H1 (cell line): Measurements from ENCODE around the gene TIMM8A. TPM values are rescaled to one million over a fixed set of nuclear protein-coding genes. Genes with fewer than 3 reads are reported as not detected.

Experiments
- BACH1 ChIP-seq: IDR thresholded peaks from 2 replicates; pipeline ENCODE4 v1.6.1; 2012; ENCODE audit warnings: low read length, improper control_type of control experiment
- BCL11A ChIP-seq, 2 experiments: IDR thresholded peaks; one replicate each; pipeline ENCODE4 v1.6.1; 2011; ENCODE audit warnings: low read depth in 2 of 2, low read length in 2 of 2, mild to moderate bottlenecking in 2 of 2
- BRCA1 ChIP-seq: IDR thresholded peaks from 2 replicates; pipeline ENCODE4 v1.6.1; 2012; ENCODE audit warnings: low read depth, low read length, improper control_type of control experiment
- FOSL1 ChIP-seq: IDR thresholded peaks from 2 replicates; pipeline ENCODE4 v1.6.1; 2011; ENCODE audit warnings: mild to moderate bottlenecking, low read depth, low read length, moderate library complexity; ENCODE audit not compliant: insufficient read depth
- HDAC6 ChIP-seq: IDR thresholded peaks from one replicate; pipeline ENCODE4 v1.7.1; 2012; ENCODE audit warnings: low read depth, mild to moderate bottlenecking, inconsistent platforms, low read length, moderate library complexity
- JUND ChIP-seq: IDR thresholded peaks from 2 replicates; pipeline ENCODE4 v1.6.1; 2011; ENCODE audit warnings: mild to moderate bottlenecking, improper control_type of control experiment, low read length
- KDM5A ChIP-seq: fragments of 200-600 bp; IDR thresholded peaks from 2 replicates; pipeline ENCODE4 v1.7.1; 2012; ENCODE audit warnings: mild to moderate bottlenecking, low read length, inconsistent platforms, mixed read lengths
- NANOG ChIP-seq: IDR thresholded peaks from 2 replicates; pipeline ENCODE4 v1.6.1; 2011; ENCODE audit warnings: low read length, low read depth, mild to moderate bottlenecking, inconsistent platforms; ENCODE audit not compliant: insufficient read depth, poor library complexity, severe bottlenecking
- NRF1 ChIP-seq: IDR thresholded peaks from 2 replicates; pipeline ENCODE4 v1.6.1; 2011; ENCODE audit warnings: mild to moderate bottlenecking, low read depth, low read length, improper control_type of control experiment
- POLR2AphosphoS5 ChIP-seq: IDR thresholded peaks from 2 replicates; pipeline ENCODE4 v1.6.1; 2011; ENCODE audit warnings: low read depth, low read length
- RNF2 ChIP-seq: fragments of 200-900, 300-1000 bp; sonication (generic); IDR thresholded peaks from 2 replicates; pipeline ENCODE4 v1.7.1; 2016; ENCODE audit warnings: borderline replicate concordance, low read depth, mild to moderate bottlenecking, antibody characterized with exemption, low read length; ENCODE audit not compliant: poor library complexity, severe bottlenecking; ENCODE audit errors: missing control alignments
- SIN3A ChIP-seq, 2 experiments: IDR thresholded peaks in 1 of 2; conservative IDR thresholded peaks in 1 of 2; 2 replicates each; pipeline ENCODE4 v1.6.1; 2011 to 2012; ENCODE audit warnings: low read length in 2 of 2, improper control_type of control experiment in 1 of 2, low read depth in 1 of 2, mild to moderate bottlenecking in 1 of 2
- SUZ12 ChIP-seq: fragments of 200-600 bp; sonication (generic); IDR thresholded peaks from 2 replicates; pipeline ENCODE4 v1.6.1; 2012; ENCODE audit warnings: mild to moderate bottlenecking, inconsistent platforms, low read length, moderate library complexity, mixed read lengths
- polyA plus RNA-seq, 7 experiments: library from polyadenylated mRNA; depleted of rRNA in 3 of 7; stranded (reverse) in 5 of 7; unstranded in 2 of 7; fragments of >200 nt in 5 of 7; fragments of 200-250 nt in 2 of 7; gene quantifications; 1 replicate in 5 of 7; 2 replicates in 1 of 7; 4 replicates in 1 of 7; pipeline versions ENCODE4 v1.2.1 to v1.2.3, GENCODE V29; 2011 to 2013; ENCODE audit warnings: missing spikeins in 2 of 7, mixed read lengths in 2 of 7
- total RNA-seq: library from RNA; stranded (reverse); fragmentation: NEBNext Ultra II Directional; extraction: Animal tissue kit (Norgen Biotek cat#: 25700); gene quantifications from 2 replicates; pipeline ENCODE4 v1.2.1, GENCODE V29; 2021
- TF ChIP-seq, protein P1 (sequence below): IDR thresholded peaks from 2 replicates; pipeline ENCODE4 v1.6.1; 2012; ENCODE audit warnings: inconsistent platforms
- TF ChIP-seq, protein P2 (sequence below): IDR thresholded peaks from 2 replicates; pipeline ENCODE4 v1.6.1; 2011; ENCODE audit warnings: low read length, improper control_type of control experiment
- TF ChIP-seq, protein P3 (sequence below): IDR thresholded peaks from 2 replicates; pipeline ENCODE4 v1.6.1; 2012; ENCODE audit warnings: low read length, inconsistent platforms
- TF ChIP-seq, protein P4 (sequence below): IDR thresholded peaks from 2 replicates; pipeline ENCODE4 v1.6.1; 2012; ENCODE audit warnings: inconsistent platforms
- TF ChIP-seq, protein P5 (sequence below): IDR thresholded peaks from 2 replicates; pipeline ENCODE4 v1.6.1; 2011; ENCODE audit warnings: low read depth, mild to moderate bottlenecking, low read length; ENCODE audit not compliant: insufficient read depth

TIMM8A gene
- total and polyA plus RNA-seq, 2 of the 8 experiments (the other 6 are each of a cell fraction or from before 2014, with no cell fraction given), result 16.1 to 38.1 TPM

DNA sequence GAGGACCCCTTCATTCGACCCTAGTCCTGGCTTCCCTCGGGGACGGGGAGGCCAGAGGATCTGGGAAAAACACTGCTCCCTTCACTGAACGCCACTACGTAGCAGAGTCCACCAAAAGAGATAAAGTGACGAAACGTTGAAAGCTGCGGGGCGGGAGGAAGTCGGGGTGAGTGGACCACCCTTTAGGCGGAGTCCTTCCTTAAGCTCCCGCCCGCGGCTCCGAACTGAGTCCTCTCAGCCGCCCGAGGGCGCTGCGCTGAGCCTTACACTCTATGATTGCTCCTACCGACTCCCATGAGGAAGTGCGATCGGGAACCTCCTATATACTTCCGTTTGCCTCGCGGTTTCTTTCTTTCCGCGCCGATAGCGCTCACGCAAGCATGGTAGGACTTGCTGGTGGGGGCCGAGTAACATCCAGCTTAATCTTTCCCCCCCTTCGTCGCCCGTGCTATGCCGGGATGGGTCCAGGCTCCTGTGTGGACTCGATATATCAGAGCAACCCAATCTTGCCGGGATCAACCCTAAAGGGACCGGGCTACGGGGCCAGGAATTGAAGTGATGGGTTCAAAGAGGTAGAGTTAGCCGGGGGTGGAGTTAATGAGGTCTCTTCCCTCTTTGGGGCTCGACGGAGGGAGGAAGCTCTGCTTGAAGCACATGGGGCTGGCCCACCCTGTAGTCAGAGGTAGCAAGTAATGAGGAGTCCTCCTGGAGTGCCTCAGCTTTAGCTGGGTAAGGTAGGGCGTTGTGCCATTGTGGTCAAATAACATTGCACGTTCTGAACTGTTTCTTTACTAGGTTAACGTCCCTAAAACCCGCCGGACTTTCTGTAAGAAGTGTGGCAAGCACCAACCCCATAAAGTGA lies 42.4 kb upstream of the TIMM8A start, which contains the start of gene RPL36A (continued):
- peak; percentile 96 for TF ChIP-seq POLR2AphosphoS5
- TF ChIP-seq, protein P1, sequence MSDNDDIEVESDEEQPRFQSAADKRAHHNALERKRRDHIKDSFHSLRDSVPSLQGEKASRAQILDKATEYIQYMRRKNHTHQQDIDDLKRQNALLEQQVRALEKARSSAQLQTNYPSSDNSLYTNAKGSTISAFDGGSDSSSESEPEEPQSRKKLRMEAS, result peak; percentile 58; the same call in 1 of the 2 replicates
- TF ChIP-seq HDAC6, result no peak
- TF ChIP-seq SUZ12, result no peak
- TF ChIP-seq BACH1, result no peak
- no peak for TF ChIP-seq JUND
- TF ChIP-seq, protein P2, sequence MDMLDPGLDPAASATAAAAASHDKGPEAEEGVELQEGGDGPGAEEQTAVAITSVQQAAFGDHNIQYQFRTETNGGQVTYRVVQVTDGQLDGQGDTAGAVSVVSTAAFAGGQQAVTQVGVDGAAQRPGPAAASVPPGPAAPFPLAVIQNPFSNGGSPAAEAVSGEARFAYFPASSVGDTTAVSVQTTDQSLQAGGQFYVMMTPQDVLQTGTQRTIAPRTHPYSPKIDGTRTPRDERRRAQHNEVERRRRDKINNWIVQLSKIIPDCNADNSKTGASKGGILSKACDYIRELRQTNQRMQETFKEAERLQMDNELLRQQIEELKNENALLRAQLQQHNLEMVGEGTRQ, result no peak
- TF ChIP-seq, protein P3, sequence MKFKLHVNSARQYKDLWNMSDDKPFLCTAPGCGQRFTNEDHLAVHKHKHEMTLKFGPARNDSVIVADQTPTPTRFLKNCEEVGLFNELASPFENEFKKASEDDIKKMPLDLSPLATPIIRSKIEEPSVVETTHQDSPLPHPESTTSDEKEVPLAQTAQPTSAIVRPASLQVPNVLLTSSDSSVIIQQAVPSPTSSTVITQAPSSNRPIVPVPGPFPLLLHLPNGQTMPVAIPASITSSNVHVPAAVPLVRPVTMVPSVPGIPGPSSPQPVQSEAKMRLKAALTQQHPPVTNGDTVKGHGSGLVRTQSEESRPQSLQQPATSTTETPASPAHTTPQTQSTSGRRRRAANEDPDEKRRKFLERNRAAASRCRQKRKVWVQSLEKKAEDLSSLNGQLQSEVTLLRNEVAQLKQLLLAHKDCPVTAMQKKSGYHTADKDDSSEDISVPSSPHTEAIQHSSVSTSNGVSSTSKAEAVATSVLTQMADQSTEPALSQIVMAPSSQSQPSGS, result peak; percentile 82; the same call in 1 of the 2 replicates
- TF ChIP-seq FOSL1, result no peak
- TF ChIP-seq BCL11A (IDR thresholded peaks at IDR 0.05; ENCODE audit: low read depth in 2 of 2, low read length in 2 of 2), result no peak
- TF ChIP-seq RNF2, result no peak
- TF ChIP-seq BRCA1, result no peak
- TF ChIP-seq, protein P4, sequence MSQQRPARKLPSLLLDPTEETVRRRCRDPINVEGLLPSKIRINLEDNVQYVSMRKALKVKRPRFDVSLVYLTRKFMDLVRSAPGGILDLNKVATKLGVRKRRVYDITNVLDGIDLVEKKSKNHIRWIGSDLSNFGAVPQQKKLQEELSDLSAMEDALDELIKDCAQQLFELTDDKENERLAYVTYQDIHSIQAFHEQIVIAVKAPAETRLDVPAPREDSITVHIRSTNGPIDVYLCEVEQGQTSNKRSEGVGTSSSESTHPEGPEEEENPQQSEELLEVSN, result no peak; the same call in 1 of the 2 replicates
- no peak for TF ChIP-seq NANOG
- no peak for TF ChIP-seq SIN3A (conservative IDR thresholded peaks at IDR 0.05 in 1 of 2, IDR thresholded peaks at IDR 0.05 in 1 of 2; ENCODE audit: low read depth in 1 of 2, low read length in 2 of 2)
- TF ChIP-seq NRF1, result no peak
- TF ChIP-seq, protein P5, sequence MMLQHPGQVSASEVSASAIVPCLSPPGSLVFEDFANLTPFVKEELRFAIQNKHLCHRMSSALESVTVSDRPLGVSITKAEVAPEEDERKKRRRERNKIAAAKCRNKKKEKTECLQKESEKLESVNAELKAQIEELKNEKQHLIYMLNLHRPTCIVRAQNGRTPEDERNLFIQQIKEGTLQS, result no peak
- no peak for TF ChIP-seq KDM5A
